ENCODE results near the gene WDR88.

DNA sequence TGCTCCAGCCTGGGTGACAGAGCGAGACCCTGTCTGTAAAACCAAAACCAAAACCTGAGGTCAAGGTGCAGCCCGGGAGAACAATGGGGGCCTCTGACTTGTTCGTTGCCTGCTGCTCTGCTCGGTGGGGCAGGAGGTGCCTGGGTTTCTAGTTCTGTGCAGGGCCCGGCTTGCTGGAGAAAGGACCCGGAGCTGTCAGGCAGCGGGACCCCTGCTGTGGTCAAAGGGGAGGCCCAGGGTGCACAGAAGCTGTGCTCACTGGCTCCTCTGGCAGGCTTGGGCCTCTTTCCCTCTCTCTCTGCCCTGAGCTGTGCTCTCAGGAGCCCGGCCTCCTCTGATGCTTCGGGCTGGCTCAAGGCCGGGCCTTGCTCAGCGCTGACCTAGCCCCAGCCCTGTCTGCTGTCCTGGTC lies 65.7 kb downstream of the WDR88 start:
- TF ChIP-seq, protein P1, sequence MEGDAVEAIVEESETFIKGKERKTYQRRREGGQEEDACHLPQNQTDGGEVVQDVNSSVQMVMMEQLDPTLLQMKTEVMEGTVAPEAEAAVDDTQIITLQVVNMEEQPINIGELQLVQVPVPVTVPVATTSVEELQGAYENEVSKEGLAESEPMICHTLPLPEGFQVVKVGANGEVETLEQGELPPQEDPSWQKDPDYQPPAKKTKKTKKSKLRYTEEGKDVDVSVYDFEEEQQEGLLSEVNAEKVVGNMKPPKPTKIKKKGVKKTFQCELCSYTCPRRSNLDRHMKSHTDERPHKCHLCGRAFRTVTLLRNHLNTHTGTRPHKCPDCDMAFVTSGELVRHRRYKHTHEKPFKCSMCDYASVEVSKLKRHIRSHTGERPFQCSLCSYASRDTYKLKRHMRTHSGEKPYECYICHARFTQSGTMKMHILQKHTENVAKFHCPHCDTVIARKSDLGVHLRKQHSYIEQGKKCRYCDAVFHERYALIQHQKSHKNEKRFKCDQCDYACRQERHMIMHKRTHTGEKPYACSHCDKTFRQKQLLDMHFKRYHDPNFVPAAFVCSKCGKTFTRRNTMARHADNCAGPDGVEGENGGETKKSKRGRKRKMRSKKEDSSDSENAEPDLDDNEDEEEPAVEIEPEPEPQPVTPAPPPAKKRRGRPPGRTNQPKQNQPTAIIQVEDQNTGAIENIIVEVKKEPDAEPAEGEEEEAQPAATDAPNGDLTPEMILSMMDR (IDR thresholded peaks at IDR 0.05): no peak
- no peak for TF ChIP-seq POLR2A (IDR thresholded peaks at IDR 0.05)

Measured in vagina (tissue), 2 donors.